Putamen (tissue), 1 donor: ENCODE measurements around the gene TGFB2.

Source experiments
- DNase-seq: peaks from one replicate; pipeline ENCODE4 v3.0.0-alpha.2; 2016; ENCODE audit warnings: low spot score

Gene TGFB2

GRCh38 chr1:218332416-218332815, 12.7 kb upstream of the TGFB2 start:
- no peak for DNase-seq

- DNase-seq: no peak
These were observed 8.8 kb upstream of the TGFB2 start for GRCh38 chr1:218336328-218336727.

GRCh38 chr1:218339267-218339831, 5.8 kb upstream of the TGFB2 start:
- DNase-seq: no peak

- no peak for DNase-seq
These were observed 3.8 kb upstream of the TGFB2 start for GRCh38 chr1:218341325-218341724.

GRCh38 chr1:218342091-218342490, 3.0 kb upstream of the TGFB2 start:
- no peak for DNase-seq

GRCh38 chr1:218345673-218346390, 696 bp downstream of the TGFB2 start:
- peak; percentile 55 for DNase-seq

GRCh38 chr1:218346391-218347204, 1.5 kb downstream of the TGFB2 start:
- DNase-seq: no peak

GRCh38 chr1:218347336-218347722, 2.2 kb downstream of the TGFB2 start:
- no peak for DNase-seq

GRCh38 chr1:218347723-218348627, 2.8 kb downstream of the TGFB2 start:
- DNase-seq: no peak

GRCh38 chr1:218348628-218349071, 3.5 kb downstream of the TGFB2 start:
- DNase-seq: no peak

GRCh38 chr1:218349348-218350034, 4.4 kb downstream of the TGFB2 start:
- no peak for DNase-seq

- DNase-seq: no peak
These were observed 4.9 kb downstream of the TGFB2 start for GRCh38 chr1:218350035-218350525.

- no peak for DNase-seq
These were observed 5.7 kb downstream of the TGFB2 start for GRCh38 chr1:218350801-218351266.

- no peak for DNase-seq
These were observed 6.4 kb downstream of the TGFB2 start for GRCh38 chr1:218351391-218352074.

GRCh38 chr1:218352075-218352438, 6.9 kb downstream of the TGFB2 start:
- DNase-seq: no peak

GRCh38 chr1:218353656-218354055, 8.5 kb downstream of the TGFB2 start:
- DNase-seq: no peak

GRCh38 chr1:218355278-218355677, 10.1 kb downstream of the TGFB2 start:
- no peak for DNase-seq

- no peak for DNase-seq
These were observed 12.2 kb downstream of the TGFB2 start for GRCh38 chr1:218357211-218357892.

- no peak for DNase-seq
These were observed 12.7 kb downstream of the TGFB2 start for GRCh38 chr1:218357893-218358232.
